Measurements from ENCODE around the gene NCOA1.

NCOA1 gene

GRCh38 chr2:24551016-24551415 lies 60.0 kb downstream of the NCOA1 start:
- TF ChIP-seq EZH2 (IDR thresholded peaks at IDR 0.05; ENCODE audit: borderline replicate concordance, low read length) (no peak), CTCF (IDR thresholded peaks at IDR 0.05; ENCODE audit: low read length) (no peak)
- Histone ChIP-seq H3K9me2 (ENCODE audit: low read depth, low read length) (no peaks in the 10 kb centered on the region), H3K9me3 (ENCODE audit: low read length) (peaks cover 6% of the 10 kb centered on the region; the same call in 1 of the 2 replicates), H2AFZ (ENCODE audit: low read length) (no peak overlapping the region), H3K79me2 (ENCODE audit: insufficient read depth, low read length) (no peaks in the 10 kb centered on the region), H3K4me2 (ENCODE audit: low read length) (no peak overlapping the region), H3K4me3 (ENCODE audit: low read depth, low read length, poor library complexity, severe bottlenecking) (no peak overlapping the region), H3F3A (ENCODE audit: insufficient read depth, low read length) (no peaks in the 10 kb centered on the region), H4K20me1 (ENCODE audit: insufficient read depth, low read length) (no peaks in the 10 kb centered on the region), H3K27ac (ENCODE audit: low read depth, low read length, poor library complexity, severe bottlenecking) (no peak overlapping the region), H3K4me1 (ENCODE audit: insufficient read depth, low read length, severe bottlenecking) (no peaks in the 10 kb centered on the region), H3K27me3 (ENCODE audit: insufficient read depth, low read length) (no peaks in the 10 kb centered on the region), H3K36me3 (ENCODE audit: insufficient read depth, low read length) (peaks cover 2% of the 10 kb centered on the region; the same call in 1 of the 2 replicates), H3K9ac (ENCODE audit: low read length) (no peak overlapping the region)

- Histone ChIP-seq H4K20me1 (ENCODE audit: insufficient read depth, low read length) (no peaks in the 10 kb centered on the region), H3K4me2 (ENCODE audit: low read length) (no peak overlapping the region), H3K36me3 (ENCODE audit: insufficient read depth, low read length) (peaks cover 5% of the 10 kb centered on the region; the same call in 1 of the 2 replicates), H3F3A (ENCODE audit: insufficient read depth, low read length) (no peaks in the 10 kb centered on the region), H3K4me1 (ENCODE audit: insufficient read depth, low read length, severe bottlenecking) (no peaks in the 10 kb centered on the region), H2AFZ (ENCODE audit: low read length) (no peak overlapping the region), H3K9me2 (ENCODE audit: low read depth, low read length) (no peaks in the 10 kb centered on the region), H3K9me3 (ENCODE audit: low read length) (peaks cover 9% of the 10 kb centered on the region; the same call in 1 of the 2 replicates), H3K27ac (ENCODE audit: low read depth, low read length, poor library complexity, severe bottlenecking) (no peak overlapping the region), H3K27me3 (ENCODE audit: insufficient read depth, low read length) (no peaks in the 10 kb centered on the region), H3K79me2 (ENCODE audit: insufficient read depth, low read length) (no peaks in the 10 kb centered on the region), H3K4me3 (ENCODE audit: low read depth, low read length, poor library complexity, severe bottlenecking) (no peak overlapping the region), H3K9ac (ENCODE audit: low read length) (no peak overlapping the region)
- TF ChIP-seq EZH2 (IDR thresholded peaks at IDR 0.05; ENCODE audit: borderline replicate concordance, low read length) (no peak), CTCF (IDR thresholded peaks at IDR 0.05; ENCODE audit: low read length) (no peak)
These were observed 61.8 kb downstream of the NCOA1 start for GRCh38 chr2:24552836-24553235.

- H3K9ac ChIP-seq (ENCODE audit: low read length), result no peak overlapping the region
- H2AFZ ChIP-seq (ENCODE audit: low read length), result no peak overlapping the region
- peaks cover 17% of the 10 kb centered on the region for H3K4me1 ChIP-seq (ENCODE audit: insufficient read depth, low read length, severe bottlenecking)
- no peaks in the 10 kb centered on the region for H3K9me2 ChIP-seq (ENCODE audit: low read depth, low read length)
- H3K9me3 ChIP-seq (ENCODE audit: low read length), result peaks cover 8% of the 10 kb centered on the region; the same call in 1 of the 2 replicates
- H4K20me1 ChIP-seq (ENCODE audit: insufficient read depth, low read length), result no peaks in the 10 kb centered on the region
- peaks cover 5% of the 10 kb centered on the region; the same call in 1 of the 2 replicates for H3K36me3 ChIP-seq (ENCODE audit: insufficient read depth, low read length)
- H3K27me3 ChIP-seq (ENCODE audit: insufficient read depth, low read length), result no peaks in the 10 kb centered on the region
- H3K27ac ChIP-seq (ENCODE audit: low read depth, low read length, poor library complexity, severe bottlenecking), result no peak overlapping the region
- H3K79me2 ChIP-seq (ENCODE audit: insufficient read depth, low read length), result 0 out of 2 replicates have a peak, but pooled peaks cover 4% of the 10 kb centered on the region
- H3K4me2 ChIP-seq (ENCODE audit: low read length), result no peak overlapping the region
- H3F3A ChIP-seq (ENCODE audit: insufficient read depth, low read length), result no peaks in the 10 kb centered on the region
- no peak for TF ChIP-seq CTCF (IDR thresholded peaks at IDR 0.05; ENCODE audit: low read length)
- TF ChIP-seq EZH2 (IDR thresholded peaks at IDR 0.05; ENCODE audit: borderline replicate concordance, low read length), result no peak
- no peak overlapping the region for H3K4me3 ChIP-seq (ENCODE audit: low read depth, low read length, poor library complexity, severe bottlenecking)
These were observed 67.9 kb downstream of the NCOA1 start for GRCh38 chr2:24558781-24559472.
